Astrocyte (in vitro differentiated cells and primary cell): Measurements from ENCODE around the gene PLA2G4E.

Experiments used
- CTCF ChIP-seq: IDR thresholded peaks from 2 replicates; pipeline ENCODE4 v1.5.1; 2011; ENCODE audit warnings: low read depth, mild to moderate bottlenecking, inconsistent platforms, low read length, moderate library complexity; ENCODE audit not compliant: insufficient read depth
- EZH2 ChIP-seq: IDR thresholded peaks from 2 replicates; pipeline ENCODE4 v1.6.1; 2012; ENCODE audit warnings: mild to moderate bottlenecking, low read length, inconsistent platforms; ENCODE audit not compliant: insufficient read depth

GRCh38 chr15:42068601-42069000, 47.8 kb upstream of the PLA2G4E start:
- TF ChIP-seq CTCF (no peak), EZH2 (no peak)
